DND-41 (cell line): ENCODE results near the gene SGMS1.

Experiments used
- ATAC-seq: fragments of 200-7000 bp; cut with Tn5 transposase; 3 replicates; pipeline ENCODE4 v1.9.1; 2021; ENCODE audit warnings: low read depth; ENCODE audit not compliant: insufficient read depth
- DNase-seq: peaks from one replicate; pipeline ENCODE4 v3.0.0-alpha.2; 2020
- H2AFZ ChIP-seq: 2 replicates; pipeline ENCODE4 v1.6.0; 2012; ENCODE audit warnings: low read depth, low read length
- H3K27ac ChIP-seq: 2 replicates; pipeline ENCODE4 v1.5.1; 2012; ENCODE audit warnings: low read length, inconsistent platforms
- H3K27me3 ChIP-seq: fragments of 200-600 bp; sonication (generic); 2 replicates; pipeline ENCODE4 v1.6.0; 2012; ENCODE audit warnings: low read length, mild to moderate bottlenecking, inconsistent platforms; ENCODE audit not compliant: insufficient read depth, poor library complexity
- H3K36me3 ChIP-seq: 2 replicates; pipeline ENCODE4 v1.5.1; 2012; ENCODE audit warnings: low read length, inconsistent platforms; ENCODE audit not compliant: insufficient read depth
- H3K4me1 ChIP-seq: 2 replicates; pipeline ENCODE4 v1.5.1; 2012; ENCODE audit warnings: mild to moderate bottlenecking, low read length; ENCODE audit not compliant: insufficient read depth
- H3K4me2 ChIP-seq: 2 replicates; pipeline ENCODE4 v1.6.0; 2012; ENCODE audit warnings: mild to moderate bottlenecking, moderate library complexity, low read length, inconsistent platforms; ENCODE audit not compliant: insufficient read depth
- H3K4me3 ChIP-seq, 2 experiments: fragments of 200-600 bp in 1 of 2; shearing (Covaris generic) in 1 of 2; 2 replicates each; pipeline ENCODE4 v1.5.1; 2012 to 2016; ENCODE audit warnings: inconsistent platforms in 2 of 2, low read length in 2 of 2, mild to moderate bottlenecking in 2 of 2, low read depth in 1 of 2, moderate library complexity in 1 of 2
- H3K79me2 ChIP-seq: 2 replicates; pipeline ENCODE4 v1.6.0; 2012; ENCODE audit warnings: low read length, inconsistent platforms; ENCODE audit not compliant: insufficient read depth
- H3K9ac ChIP-seq: 2 replicates; pipeline ENCODE4 v1.6.0; 2012; ENCODE audit warnings: low read depth, mild to moderate bottlenecking, inconsistent platforms, low read length, moderate library complexity
- H3K9me3 ChIP-seq: 2 replicates; pipeline ENCODE4 v1.5.1; 2012; ENCODE audit warnings: low read length, moderate library complexity, mild to moderate bottlenecking, inconsistent platforms; ENCODE audit not compliant: insufficient read depth, severe bottlenecking
- H4K20me1 ChIP-seq: 2 replicates; pipeline ENCODE4 v1.6.0; 2012; ENCODE audit warnings: low read length; ENCODE audit not compliant: insufficient read depth
- CTCF ChIP-seq: IDR thresholded peaks from 2 replicates; pipeline ENCODE4 v1.5.1; 2012; ENCODE audit warnings: borderline replicate concordance, low read length, moderate library complexity, mild to moderate bottlenecking; ENCODE audit not compliant: poor library complexity, severe bottlenecking; ENCODE audit errors: extremely low read depth
- EZH2 ChIP-seq: IDR thresholded peaks from 3 replicates; pipeline ENCODE4 v1.6.1; 2012; ENCODE audit warnings: borderline replicate concordance, low read depth, mild to moderate bottlenecking, moderate library complexity, low read length, inconsistent platforms; ENCODE audit not compliant: severe bottlenecking

Gene SGMS1

GRCh38 chr10:50605269-50605950 lies 18.3 kb downstream of the SGMS1 start:
- no peaks in the 10 kb centered on the region for H3K4me1 ChIP-seq
- H3K4me2 ChIP-seq: no peak overlapping the region

GRCh38 chr10:50604809-50605208 lies 18.9 kb downstream of the SGMS1 start:
- no peak overlapping the region for H3K9ac ChIP-seq
- H3K27ac ChIP-seq: no peak overlapping the region
- H3K36me3 ChIP-seq: no peaks in the 10 kb centered on the region
- no peaks in the 10 kb centered on the region for H3K4me1 ChIP-seq
- H3K4me3 ChIP-seq: no peak overlapping the region
- H4K20me1 ChIP-seq: no peaks in the 10 kb centered on the region
- no peak overlapping the region for H2AFZ ChIP-seq
- H3K79me2 ChIP-seq: no peaks in the 10 kb centered on the region
- no peak for ATAC-seq
- no peaks in the 10 kb centered on the region for H3K9me3 ChIP-seq
- H3K4me2 ChIP-seq: no peak overlapping the region
- H3K27me3 ChIP-seq: no peaks in the 10 kb centered on the region
- no peak for TF ChIP-seq EZH2
- no peak for TF ChIP-seq CTCF
- no peak for DNase-seq

More at GRCh38 chr10:50605269-50605950, 18.3 kb downstream of the SGMS1 start:
- no peak for TF ChIP-seq CTCF
- Histone ChIP-seq H3K79me2 (no peaks in the 10 kb centered on the region), H3K9ac (no peak overlapping the region), H3K4me3 (no peak overlapping the region), H3K9me3 (no peaks in the 10 kb centered on the region), H3K36me3 (no peaks in the 10 kb centered on the region), H4K20me1 (no peaks in the 10 kb centered on the region), H3K27me3 (no peaks in the 10 kb centered on the region), H3K27ac (no peak overlapping the region), H2AFZ (no peak overlapping the region)
- DNase-seq: no peak
- ATAC-seq: no peak

DNA sequence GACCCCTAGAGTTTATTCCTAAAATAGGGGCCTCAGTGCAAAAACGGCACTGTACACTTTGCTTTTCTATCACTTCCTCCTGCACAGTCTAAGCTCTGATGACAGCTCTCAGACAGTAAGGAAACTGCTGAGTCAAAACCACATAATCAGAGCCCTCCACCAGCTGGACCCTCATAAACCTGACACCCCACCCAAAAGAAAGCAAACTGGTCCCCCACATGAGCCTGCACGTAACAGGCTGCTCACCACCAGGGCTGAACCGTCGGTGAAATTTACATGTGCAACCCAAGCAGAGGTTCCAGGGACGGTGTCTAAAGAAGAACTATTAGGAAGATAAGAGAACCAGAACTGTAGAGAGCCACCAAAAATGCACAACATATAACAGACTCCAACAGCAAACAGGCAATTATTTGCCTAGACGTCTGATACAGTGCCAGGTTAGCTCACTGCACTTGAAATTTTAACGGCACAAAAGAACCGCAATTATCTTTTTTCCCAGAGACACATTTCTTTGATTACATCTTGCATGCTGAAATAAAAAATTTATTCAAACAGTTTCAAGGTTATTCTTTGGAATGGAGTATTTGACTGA lies 19.6 kb downstream of the SGMS1 start:
- Histone ChIP-seq H3K27me3 (no peaks in the 10 kb centered on the region), H3K9ac (no peak overlapping the region), H3K4me1 (no peaks in the 10 kb centered on the region), H2AFZ (no peak overlapping the region), H3K4me3 (no peak overlapping the region), H3K4me2 (no peak overlapping the region), H4K20me1 (no peaks in the 10 kb centered on the region), H3K27ac (no peak overlapping the region), H3K9me3 (no peaks in the 10 kb centered on the region), H3K79me2 (no peaks in the 10 kb centered on the region), H3K36me3 (no peaks in the 10 kb centered on the region)
- no peak for TF ChIP-seq EZH2
- TF ChIP-seq CTCF: no peak
- ATAC-seq (no peak), DNase-seq (no peak)
